Stimulated activated naive CD8-positive, alpha-beta T cell treated with anti-CD3 and anti-CD28 coated beads, Interleukin-15, Interleukin-2, amounts not matched to agents 100 U/mL and 50 U/mL, for 24 hours (primary cell): ENCODE measurements around the gene PAIP2.
"Not testable (repeated sequence)": the region's sequence is repeated elsewhere in the genome, so short reads cannot be mapped to it uniquely, and the experiment has no call there.

Experiments
- ATAC-seq: fragments of 150-1000 bp; cut with Tn5 transposase; one replicate; pipeline ENCODE4 v1.10.0; 2021
- DNase-seq: peaks from one replicate; pipeline ENCODE4 v3.0.0; 2021

Gene PAIP2

GRCh38 chr5:139392678-139393496 is 51.2 kb downstream of the PAIP2 start:
- DNase-seq (peak; percentile 93), ATAC-seq (peak; percentile 70)

- ATAC-seq (no peak), DNase-seq (no peak)
Measured at GRCh38 chr5:139393497-139394122, 52.0 kb downstream of the PAIP2 start.

DNA sequence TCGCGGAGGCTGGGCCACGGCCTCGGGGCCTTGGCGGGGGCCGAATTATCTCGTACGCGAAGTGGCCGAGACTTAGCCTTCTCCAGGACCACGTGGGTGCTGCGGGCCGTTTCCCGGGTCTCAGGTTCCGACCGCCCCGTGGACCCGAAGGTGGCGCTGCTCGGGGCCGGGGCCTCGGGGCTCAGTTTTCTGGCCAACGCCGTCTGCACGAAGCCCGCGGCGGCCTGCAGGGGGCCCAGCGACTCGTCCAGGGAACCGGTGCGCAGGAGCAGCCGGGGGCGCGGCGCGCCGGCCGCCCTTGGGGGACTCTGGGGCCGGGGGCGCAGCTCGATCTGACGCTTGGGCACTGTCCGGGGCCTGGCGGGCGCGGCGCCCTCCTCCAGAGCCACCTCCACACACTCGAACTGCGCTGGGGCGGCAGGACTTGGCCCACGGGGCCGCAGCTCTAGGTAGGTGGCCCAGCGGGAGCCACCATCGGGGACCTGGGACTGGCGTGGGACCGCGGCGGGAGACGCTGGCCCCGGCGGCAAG is 52.5 kb downstream of the PAIP2 start:
- peak; percentile 76 for DNase-seq
- ATAC-seq, result no peak

DNA sequence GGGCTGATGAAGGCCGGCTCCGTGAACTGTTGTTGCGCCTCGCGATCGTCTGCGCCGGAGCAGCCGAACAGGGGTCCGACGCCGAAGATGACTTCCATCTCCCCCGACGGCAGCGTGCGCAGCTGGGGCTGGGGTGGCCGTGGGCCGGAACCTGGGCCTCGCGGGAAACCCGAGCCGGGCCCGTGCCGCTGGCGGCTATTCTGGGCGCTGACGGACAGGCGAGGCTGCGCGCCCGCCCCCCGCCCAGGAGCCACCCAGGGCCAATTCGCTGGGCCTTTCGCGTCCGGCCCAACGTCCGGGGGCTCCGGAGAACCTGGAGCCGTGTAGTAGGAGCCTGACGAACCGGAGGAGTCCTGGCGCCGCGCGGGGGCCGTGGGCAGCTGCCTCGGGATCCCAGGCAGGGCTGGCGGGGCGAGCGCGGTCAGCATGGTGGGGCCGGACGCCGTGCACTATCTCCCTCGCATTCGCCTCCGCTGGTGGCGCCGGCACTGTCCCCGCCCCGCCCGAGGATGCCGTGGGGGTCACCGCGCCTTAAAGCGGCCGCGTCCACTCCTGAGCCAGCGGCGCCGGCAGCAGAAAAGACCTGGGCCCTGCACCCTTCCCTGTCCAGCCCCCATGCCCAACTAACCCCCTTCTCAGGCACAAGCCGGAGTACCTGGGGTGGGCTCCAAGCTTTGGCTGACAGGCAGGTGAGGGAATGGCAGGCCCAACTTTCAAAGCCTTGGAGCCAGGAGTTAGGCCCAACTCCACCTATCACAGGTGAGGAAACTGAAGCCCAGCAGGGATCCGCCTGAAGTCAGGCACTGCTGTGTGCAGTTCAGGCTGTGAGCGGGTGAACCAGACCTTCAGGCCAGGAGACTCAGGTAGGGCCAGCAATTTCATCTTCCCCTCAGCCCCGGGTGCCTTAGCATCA is 53.3 kb downstream of the PAIP2 start, which contains the start of gene PROB1:
Gene PROB1, minus strand, starts transcription at position 451 of the 913 bp plus-strand sequence. Its CDS starts 23 bp downstream, at position 428.
- DNase-seq (no peak), ATAC-seq (no peak)

GRCh38 chr5:139395844-139396640 is 54.4 kb downstream of the PAIP2 start:
- ATAC-seq (no peak), DNase-seq (no peak)

DNA sequence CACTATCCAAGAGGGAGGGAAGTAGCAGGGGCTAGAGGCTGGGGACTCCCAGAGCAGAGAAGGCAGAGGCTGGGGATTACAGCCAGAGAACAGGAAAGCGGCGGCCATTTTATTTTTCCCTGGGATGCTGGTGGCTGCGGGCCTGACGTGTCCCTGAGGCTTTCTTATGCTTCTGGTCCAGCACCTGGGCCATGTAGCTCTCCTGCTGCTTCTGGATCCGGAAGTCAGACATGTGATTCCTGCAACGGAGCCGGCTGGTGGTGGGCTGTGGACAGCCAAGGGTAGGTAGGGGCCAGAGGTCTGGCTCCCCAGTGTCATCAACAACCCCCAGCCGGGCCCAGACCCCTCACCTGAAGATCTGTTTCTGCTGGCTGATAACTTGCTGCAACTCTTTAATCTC is 55.0 kb downstream of the PAIP2 start:
- ATAC-seq (no peak), DNase-seq (no peak)

- DNase-seq (no peak), ATAC-seq (no peak)
Measured at GRCh38 chr5:139397921-139398320, 56.3 kb downstream of the PAIP2 start.

GRCh38 chr5:139399501-139400121 is 58.0 kb downstream of the PAIP2 start:
- DNase-seq, result no peak
- peak; percentile 11 for ATAC-seq

DNA sequence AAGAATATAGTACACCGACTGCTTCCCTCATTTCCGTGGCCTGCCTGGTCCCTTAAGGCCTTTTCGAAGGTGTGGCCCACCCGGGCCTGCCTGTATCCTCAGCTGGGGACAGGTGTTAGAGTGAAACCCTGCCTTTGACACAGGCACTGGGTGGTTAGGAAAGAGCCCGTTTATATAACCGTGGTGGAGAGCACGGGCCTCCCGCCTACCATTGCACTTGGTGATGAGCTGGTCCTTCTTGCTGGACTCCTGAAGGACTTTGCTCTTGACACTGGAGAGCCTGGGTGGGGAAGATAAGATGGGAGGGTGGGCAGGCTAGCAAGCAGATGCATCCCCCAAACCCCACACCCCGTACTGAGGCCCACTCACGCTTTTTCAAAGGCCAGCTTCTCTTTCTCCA is 59.9 kb downstream of the PAIP2 start:
- DNase-seq (no peak), ATAC-seq (no peak)

DNA sequence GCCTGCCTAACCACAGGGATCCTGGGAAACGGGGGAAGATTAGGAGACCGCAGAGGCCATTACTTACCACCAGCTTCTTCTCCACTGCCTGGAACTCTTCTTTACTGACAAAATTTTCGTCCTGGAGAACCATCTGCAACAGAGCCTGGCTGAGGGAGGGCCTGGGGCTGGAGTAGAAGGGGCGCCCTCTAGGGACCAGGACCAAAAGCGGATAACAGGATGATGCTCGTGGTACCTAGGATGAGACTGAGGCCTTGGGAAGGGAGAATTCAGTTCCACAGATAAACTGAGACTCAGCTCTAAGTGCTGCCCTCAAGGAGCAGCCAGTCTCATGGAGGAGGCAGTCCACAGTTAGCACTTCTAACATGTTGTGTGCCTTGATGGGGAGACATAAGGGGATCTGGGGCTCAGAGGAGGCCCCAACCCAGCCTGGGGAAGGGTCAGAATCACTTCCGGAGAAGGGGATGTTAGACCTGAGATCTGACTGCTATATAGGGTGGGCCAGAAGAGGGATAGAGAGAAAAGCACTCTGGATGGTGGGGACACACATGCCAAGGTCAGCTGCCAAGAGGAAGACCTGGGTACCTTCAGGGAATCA is 61.0 kb downstream of the PAIP2 start:
- ATAC-seq (no peak), DNase-seq (peak; percentile 61)

DNA sequence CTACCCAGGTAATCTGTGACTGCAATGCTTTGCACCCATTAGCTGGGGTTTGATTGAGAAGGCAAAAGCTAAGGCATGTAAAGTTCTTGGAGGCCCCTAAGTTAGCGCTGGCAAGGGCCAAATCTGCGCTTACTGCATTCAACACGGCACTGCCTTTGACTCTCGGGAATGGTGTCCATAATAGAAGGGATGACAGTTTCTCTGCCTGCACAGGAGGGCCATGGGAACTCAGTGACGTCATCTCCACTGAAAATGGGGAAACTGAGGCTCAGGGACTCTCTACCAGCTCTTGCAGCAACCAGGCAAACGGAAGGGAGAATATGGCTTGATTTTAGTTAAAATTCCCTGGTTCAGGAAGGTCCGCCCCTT is 61.7 kb downstream of the PAIP2 start:
- ATAC-seq (no peak), DNase-seq (no peak)

DNA sequence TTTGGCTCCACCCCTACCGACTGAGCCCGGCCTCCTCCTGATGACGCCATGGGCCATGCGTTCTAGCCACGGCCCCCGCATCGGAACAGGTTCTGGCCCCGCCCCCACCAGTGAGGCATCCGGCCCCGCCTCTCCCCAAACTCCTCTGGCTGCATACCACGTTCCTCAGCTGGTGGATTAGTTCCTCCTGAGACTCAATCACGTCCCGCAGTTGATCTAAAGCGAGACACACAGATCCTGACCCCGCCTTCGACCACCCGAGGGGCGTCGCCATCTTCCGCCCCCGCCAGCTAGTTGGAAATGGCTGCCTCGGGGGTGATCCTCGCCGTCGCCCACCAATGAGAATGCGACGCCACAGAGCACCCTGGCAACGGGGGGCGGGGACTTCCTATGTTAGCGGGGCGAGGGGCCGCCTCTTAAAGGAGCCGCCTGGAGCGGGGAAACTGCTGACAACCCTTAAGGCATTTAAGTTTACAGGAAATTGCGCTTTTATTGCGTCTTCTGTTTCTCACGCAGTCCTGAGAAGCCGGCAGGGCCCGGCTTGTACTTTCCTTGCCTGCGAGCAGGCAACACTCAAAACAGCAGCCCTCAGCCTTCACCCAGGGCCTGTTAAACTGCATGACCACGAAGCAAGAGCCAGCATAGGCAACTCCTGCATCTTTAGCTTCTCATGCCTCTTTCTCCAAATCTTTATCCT is 62.3 kb downstream of the PAIP2 start, which contains the start of gene SPATA24:
Gene SPATA24, minus strand, starts transcription at position 303 of the 697 bp plus-strand sequence. Its CDS starts 29 bp downstream, at position 274.
- ATAC-seq, result peak; percentile 94
- peak; percentile 98 for DNase-seq

- ATAC-seq (no peak), DNase-seq (no peak)
Measured at GRCh38 chr5:139404484-139404840, 62.8 kb downstream of the PAIP2 start.

DNA sequence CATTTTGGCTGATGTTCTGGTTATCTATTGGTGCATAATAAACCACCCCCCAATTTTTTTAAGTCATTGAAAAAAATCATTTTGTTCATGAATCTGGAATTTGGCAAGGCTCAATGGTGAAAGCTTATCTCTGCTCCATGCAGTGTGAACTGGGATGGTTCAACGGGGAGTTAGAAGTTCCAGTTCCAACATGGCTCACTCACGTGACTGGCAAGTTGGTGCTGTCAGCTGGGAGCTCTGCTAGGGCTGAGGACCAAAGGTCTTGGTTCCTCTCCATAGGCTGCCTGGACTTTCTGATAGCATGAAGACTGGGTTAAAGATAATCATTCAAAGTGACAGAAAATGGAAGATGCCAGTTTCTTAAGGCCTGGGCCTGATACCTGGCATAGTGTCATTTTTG is 65.3 kb downstream of the PAIP2 start:
- DNase-seq (no peak), ATAC-seq (no peak)

- ATAC-seq, result no peak
- DNase-seq, result no peak
Measured at GRCh38 chr5:139407517-139407916, 65.9 kb downstream of the PAIP2 start.

DNA sequence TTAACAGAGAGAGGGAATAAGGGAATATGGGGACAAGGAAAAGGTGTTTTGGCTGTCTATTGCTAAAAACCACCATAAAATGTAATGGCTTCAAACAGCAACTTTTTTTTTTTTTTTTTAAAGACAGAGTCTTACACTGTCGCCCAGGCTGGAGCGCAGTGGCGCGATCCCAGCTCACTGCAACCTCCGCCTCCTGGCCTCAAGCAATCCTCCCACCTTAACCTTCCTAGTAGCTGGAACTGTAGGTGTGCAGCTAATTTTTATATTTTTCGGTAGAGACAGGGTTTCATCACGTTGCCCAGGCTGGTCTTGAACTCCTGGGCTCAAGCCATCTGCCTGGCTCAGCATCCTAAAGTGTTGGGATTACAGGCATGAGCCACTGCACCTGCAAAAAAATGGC is 66.5 kb downstream of the PAIP2 start:
- DNase-seq (no peak), ATAC-seq (no peak)

- not testable (repeated sequence) for ATAC-seq, DNase-seq
Measured at GRCh38 chr5:139409116-139409515, 67.5 kb downstream of the PAIP2 start.

DNA sequence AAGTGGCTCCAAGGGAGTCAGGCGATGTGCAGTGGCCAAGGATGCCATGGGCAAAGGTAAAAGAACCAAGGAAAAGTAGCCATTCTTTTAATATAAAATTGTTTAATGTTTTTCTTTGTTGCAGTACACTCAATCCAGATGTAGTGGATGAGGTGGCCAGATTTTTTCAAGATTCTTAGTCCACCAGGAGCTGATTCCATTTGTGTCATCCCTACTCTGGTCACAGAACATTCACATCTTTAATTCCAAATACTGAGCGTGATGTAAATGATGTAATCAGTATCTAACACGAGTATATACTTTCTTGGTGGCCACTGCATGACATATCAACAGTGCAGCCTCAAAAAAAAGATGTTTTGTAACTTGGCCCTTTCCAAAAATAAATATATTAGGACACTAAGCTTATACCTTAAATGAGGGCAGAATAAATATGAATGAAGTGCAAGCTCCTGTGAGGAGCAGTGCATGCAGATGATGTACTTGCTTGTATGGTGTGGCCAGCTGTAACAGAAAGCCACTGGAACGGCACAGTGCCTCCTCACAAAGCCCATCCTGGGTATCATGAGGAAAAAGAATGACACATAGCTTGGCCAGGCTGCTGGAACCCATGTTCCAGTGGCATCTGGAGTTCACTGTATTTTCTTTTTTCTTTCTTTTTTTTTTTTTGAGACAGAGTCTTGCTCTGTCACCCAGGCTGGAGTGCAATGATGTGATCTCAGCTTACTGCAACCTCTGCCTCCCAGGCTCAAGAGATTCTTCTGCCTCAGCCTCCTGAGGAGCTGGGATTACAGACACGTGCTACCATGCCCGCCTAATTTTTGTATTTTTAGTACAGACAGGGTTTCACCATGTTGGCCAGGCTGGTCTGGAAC is 68.7 kb downstream of the PAIP2 start:
- ATAC-seq, result no peak
- DNase-seq, result no peak
